HG02870 (cell line): ENCODE measurements around the gene NMNAT2.

Experiments
- ATAC-seq: cut with Tn5 transposase; IDR thresholded peaks from one replicate; pipeline ENCODE4 v1.9.1; 2021; ENCODE audit warnings: mild to moderate bottlenecking, moderate library complexity; ENCODE audit not compliant: unreplicated experiment

The NMNAT2 gene

DNA sequence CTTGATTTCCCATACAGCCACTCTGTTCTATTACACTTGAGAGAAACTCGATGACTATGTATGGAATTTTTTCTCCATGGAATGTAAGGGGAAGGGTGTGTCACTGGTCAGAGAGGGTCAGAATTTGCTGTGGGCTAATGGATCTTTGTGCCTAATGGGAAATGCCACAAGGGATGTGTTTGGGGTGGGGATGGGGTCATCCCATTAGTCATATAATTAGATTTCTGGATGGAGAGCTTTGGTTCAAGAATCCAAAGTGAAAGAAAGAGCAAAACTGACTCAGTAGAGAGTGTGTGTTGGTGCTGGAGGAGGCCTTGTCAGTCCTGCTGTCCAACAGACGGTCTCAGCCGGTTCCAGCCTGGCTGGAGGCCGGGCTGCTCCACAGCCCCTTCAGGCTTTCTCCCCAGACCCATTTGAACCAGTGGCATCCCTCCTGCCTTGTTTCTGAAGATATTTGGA, 145.8 kb downstream of the NMNAT2 start:
- no peak for ATAC-seq

GRCh38 chr1:183270541-183271141, 147.5 kb downstream of the NMNAT2 start:
- ATAC-seq: no peak

- ATAC-seq: no peak
These were observed 150.3 kb downstream of the NMNAT2 start for GRCh38 chr1:183267646-183268431.

GRCh38 chr1:183263886-183264602, 154.1 kb downstream of the NMNAT2 start:
- no peak for ATAC-seq

GRCh38 chr1:183262628-183263200, 155.5 kb downstream of the NMNAT2 start:
- ATAC-seq: no peak

GRCh38 chr1:183259924-183260323, 158.3 kb downstream of the NMNAT2 start:
- ATAC-seq: no peak

- no peak for ATAC-seq
These were observed 163.1 kb downstream of the NMNAT2 start for GRCh38 chr1:183255073-183255472.

- ATAC-seq: no peak
These were observed 166.2 kb downstream of the NMNAT2 start for GRCh38 chr1:183251959-183252450.

GRCh38 chr1:183251101-183251958, 166.8 kb downstream of the NMNAT2 start:
- ATAC-seq: no peak

DNA sequence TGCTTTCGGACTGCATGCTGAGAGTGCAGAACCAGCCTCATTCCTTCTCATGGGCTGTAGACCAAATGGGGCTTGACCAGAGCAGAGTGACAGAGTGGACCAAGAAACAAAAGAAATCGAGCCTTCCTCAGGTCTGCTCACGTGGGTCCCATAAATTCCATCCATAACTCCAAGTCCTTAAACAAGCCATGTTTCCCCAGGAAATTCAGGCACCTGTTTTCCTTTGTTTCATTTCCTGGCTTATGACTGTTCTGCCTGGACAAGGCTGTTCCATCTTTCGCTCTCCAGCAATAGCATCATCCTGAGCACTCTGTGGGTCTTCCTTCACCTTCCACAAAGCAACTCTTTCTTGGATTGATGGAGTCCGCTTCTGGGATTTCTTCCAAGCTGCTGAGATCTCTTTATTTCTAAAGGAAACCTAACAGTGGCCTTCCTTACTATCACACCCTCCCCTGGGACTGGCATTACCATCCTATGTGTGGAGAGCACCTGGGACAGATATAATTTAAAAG, 168.2 kb downstream of the NMNAT2 start:
- no peak for ATAC-seq

- ATAC-seq: no peak
These were observed 169.0 kb downstream of the NMNAT2 start for GRCh38 chr1:183248989-183249691.

- no peak for ATAC-seq
These were observed 170.2 kb downstream of the NMNAT2 start for GRCh38 chr1:183247931-183248330.

GRCh38 chr1:183247484-183247883, 170.7 kb downstream of the NMNAT2 start:
- no peak for ATAC-seq

GRCh38 chr1:183247066-183247465, 171.1 kb downstream of the NMNAT2 start:
- no peak for ATAC-seq

- ATAC-seq: no peak
These were observed 171.7 kb downstream of the NMNAT2 start for GRCh38 chr1:183246436-183246835.

DNA sequence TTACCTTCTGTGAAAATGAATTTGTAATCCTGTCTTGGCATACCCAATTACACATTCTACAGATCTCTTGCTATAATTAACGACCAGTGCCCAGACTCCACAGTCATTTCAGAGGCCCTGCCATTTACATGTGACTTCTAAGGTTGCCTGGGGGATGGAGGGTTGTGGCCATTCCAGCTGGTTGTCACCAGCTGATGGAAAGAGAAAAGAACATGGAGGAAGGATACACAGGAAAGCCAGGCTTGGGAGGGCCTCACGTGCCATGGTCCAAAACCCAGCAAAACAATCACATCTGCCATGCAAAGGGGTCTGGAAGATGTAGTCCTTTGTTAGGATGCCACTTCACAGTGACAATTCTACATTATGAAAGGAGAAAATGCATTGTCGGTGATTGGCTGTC, 172.8 kb downstream of the NMNAT2 start:
- no peak for ATAC-seq

GRCh38 chr1:183244466-183244865, 173.7 kb downstream of the NMNAT2 start:
- no peak for ATAC-seq

DNA sequence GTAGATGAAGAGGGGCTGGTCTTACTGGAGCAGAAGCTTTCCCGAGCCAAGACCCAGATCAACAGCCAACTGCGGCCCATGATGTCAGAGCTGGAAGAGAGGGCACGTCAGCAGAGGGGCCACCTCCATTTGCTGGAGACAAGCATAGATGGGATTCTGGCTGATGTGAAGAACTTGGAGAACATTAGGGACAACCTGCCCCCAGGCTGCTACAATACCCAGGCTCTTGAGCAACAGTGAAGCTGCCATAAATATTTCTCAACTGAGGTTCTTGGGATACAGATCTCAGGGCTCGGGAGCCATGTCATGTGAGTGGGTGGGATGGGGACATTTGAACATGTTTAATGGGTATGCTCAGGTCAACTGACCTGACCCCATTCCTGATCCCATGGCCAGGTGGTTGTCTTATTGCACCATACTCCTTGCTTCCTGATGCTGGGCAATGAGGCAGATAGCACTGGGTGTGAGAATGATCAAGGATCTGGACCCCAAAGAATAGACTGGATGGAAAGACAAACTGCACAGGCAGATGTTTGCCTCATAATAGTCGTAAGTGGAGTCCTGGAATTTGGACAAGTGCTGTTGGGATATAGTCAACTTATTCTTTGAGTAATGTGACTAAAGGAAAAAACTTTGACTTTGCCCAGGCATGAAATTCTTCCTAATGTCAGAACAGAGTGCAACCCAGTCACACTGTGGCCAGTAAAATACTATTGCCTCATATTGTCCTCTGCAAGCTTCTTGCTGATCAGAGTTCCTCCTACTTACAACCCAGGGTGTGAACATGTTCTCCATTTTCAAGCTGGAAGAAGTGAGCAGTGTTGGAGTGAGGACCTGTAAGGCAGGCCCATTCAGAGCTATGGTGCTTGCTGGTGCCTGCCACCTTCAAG, 174.8 kb downstream of the NMNAT2 start:
- ATAC-seq: no peak

- ATAC-seq: no peak
These were observed 175.6 kb downstream of the NMNAT2 start for GRCh38 chr1:183242556-183242955.
